Neural crest cell (in vitro differentiated cells): Measurements from ENCODE around the gene ZNF674. TPM values are rescaled to one million over a fixed set of nuclear protein-coding genes. Genes with fewer than 3 reads are reported as not detected.

ENCODE experiments used
- DNase-seq: peaks from one replicate; pipeline ENCODE4 v3.0.0; 2021; ENCODE audit warnings: low read depth, mixed read lengths, low spot score
- H3K27ac Mint-ChIP-seq: one replicate; pipeline ENCODE4 v1.8.0; 2021; ENCODE audit warnings: mild to moderate bottlenecking, mixed read lengths; ENCODE audit not compliant: unreplicated experiment
- H3K27me3 Mint-ChIP-seq: 2 replicates; pipeline ENCODE4 v1.8.0; 2021; ENCODE audit warnings: low read depth, mild to moderate bottlenecking, mixed read lengths
- H3K36me3 Mint-ChIP-seq: 2 replicates; pipeline ENCODE4 v1.8.0; 2021; ENCODE audit warnings: low read depth, mild to moderate bottlenecking, mixed read lengths
- H3K4me1 Mint-ChIP-seq: 2 replicates; pipeline ENCODE4 v1.8.0; 2021; ENCODE audit warnings: mixed read lengths
- H3K4me3 Mint-ChIP-seq: one replicate; pipeline ENCODE4 v1.8.0; 2021; ENCODE audit warnings: mild to moderate bottlenecking, mixed read lengths
- H3K9me3 Mint-ChIP-seq: 2 replicates; pipeline ENCODE4 v1.8.0; 2021; ENCODE audit warnings: mixed read lengths
- CTCF ChIP-seq: fragments of 200-600 bp; sonication (generic); conservative IDR thresholded peaks from 2 replicates; pipeline ENCODE4 v1.5.0; 2021; ENCODE audit warnings: antibody characterized with exemption, mild to moderate bottlenecking
- total RNA-seq: library from RNA; stranded (reverse); gene quantifications from 2 replicates; pipeline ENCODE4 v1.2.1, GENCODE V29; 2021

Gene ZNF674
- total RNA-seq, 1 donor from 2014 or later: 4.7 TPM

- H3K4me3 Mint-ChIP-seq: peak overlapping the region; percentile 69
- no peaks in the 10 kb centered on the region for H3K9me3 Mint-ChIP-seq
Observed at GRCh38 chrX:46577221-46578005, 32.2 kb upstream of the ZNF674 start.

GRCh38 chrX:46576458-46576857, 31.2 kb upstream of the ZNF674 start:
- Mint-ChIP-seq H3K4me3 (peak overlapping the region; percentile 74), H3K9me3 (no peaks in the 10 kb centered on the region), H3K4me1 (peaks cover 25% of the 10 kb centered on the region), H3K36me3 (peaks cover 6% of the 10 kb centered on the region), H3K27me3 (peaks cover 41% of the 10 kb centered on the region), H3K27ac (peak overlapping the region; percentile 31)
- DNase-seq: no peak
- no peak for TF ChIP-seq CTCF

More at GRCh38 chrX:46577221-46578005, 32.2 kb upstream of the ZNF674 start:
- Mint-ChIP-seq H3K4me1 (peaks cover 25% of the 10 kb centered on the region), H3K27ac (no peak overlapping the region), H3K27me3 (peaks cover 33% of the 10 kb centered on the region), H3K36me3 (peaks cover 6% of the 10 kb centered on the region)
- DNase-seq: no peak
- TF ChIP-seq CTCF: no peak

- Mint-ChIP-seq H3K36me3 (peaks cover 6% of the 10 kb centered on the region), H3K4me3 (peak overlapping the region; percentile 74), H3K4me1 (peaks cover 25% of the 10 kb centered on the region), H3K27ac (no peak overlapping the region), H3K9me3 (no peaks in the 10 kb centered on the region), H3K27me3 (peaks cover 41% of the 10 kb centered on the region)
- no peak for DNase-seq
- no peak for TF ChIP-seq CTCF
Observed at GRCh38 chrX:46575991-46576392, 30.8 kb upstream of the ZNF674 start.

GRCh38 chrX:46575586-46575985, 30.4 kb upstream of the ZNF674 start:
- Mint-ChIP-seq H3K27ac (no peak overlapping the region), H3K4me1 (peaks cover 25% of the 10 kb centered on the region), H3K36me3 (peaks cover 6% of the 10 kb centered on the region), H3K27me3 (peaks cover 41% of the 10 kb centered on the region), H3K4me3 (peak overlapping the region; percentile 74), H3K9me3 (no peaks in the 10 kb centered on the region)
- TF ChIP-seq CTCF: no peak
- no peak for DNase-seq

GRCh38 chrX:46574774-46575381, 29.7 kb upstream of the ZNF674 start:
- Mint-ChIP-seq H3K27ac (no peak overlapping the region), H3K4me1 (peaks cover 25% of the 10 kb centered on the region), H3K9me3 (no peaks in the 10 kb centered on the region), H3K27me3 (peaks cover 41% of the 10 kb centered on the region), H3K36me3 (peaks cover 6% of the 10 kb centered on the region), H3K4me3 (peak overlapping the region; percentile 87)
- no peak for DNase-seq
- no peak for TF ChIP-seq CTCF
